Trophoblast cell (in vitro differentiated cells and primary cell): Measurements from ENCODE around the gene CIAO2B.

Experiments used
- DNase-seq, 2 donors: peaks; one replicate each; pipeline ENCODE4 v3.0.0-alpha.2; 2016
- H2AFZ ChIP-seq: 2 replicates; pipeline ENCODE4 v1.6.1; 2013; ENCODE audit warnings: low read length, moderate library complexity, mild to moderate bottlenecking; ENCODE audit not compliant: insufficient read depth, poor library complexity
- H2AK5ac ChIP-seq: 2 replicates; pipeline ENCODE4 v1.6.1; 2013; ENCODE audit warnings: mild to moderate bottlenecking, low read length
- H2BK120ac ChIP-seq: 2 replicates; pipeline ENCODE4 v1.6.1; 2013; ENCODE audit warnings: low read length, mild to moderate bottlenecking, moderate library complexity; ENCODE audit not compliant: insufficient read depth, poor library complexity
- H2BK12ac ChIP-seq: 2 replicates; pipeline ENCODE4 v1.6.1; 2013; ENCODE audit warnings: mild to moderate bottlenecking, low read length, moderate library complexity
- H2BK5ac ChIP-seq: 2 replicates; pipeline ENCODE4 v1.6.1; 2013; ENCODE audit warnings: low read length, low read depth, moderate library complexity, mild to moderate bottlenecking; ENCODE audit not compliant: poor library complexity
- H3K14ac ChIP-seq: 2 replicates; pipeline ENCODE4 v1.6.1; 2013; ENCODE audit warnings: mild to moderate bottlenecking, low read length
- H3K18ac ChIP-seq: 2 replicates; pipeline ENCODE4 v1.6.1; 2013; ENCODE audit warnings: mild to moderate bottlenecking, low read length
- H3K23ac ChIP-seq: 2 replicates; pipeline ENCODE4 v1.6.1; 2013; ENCODE audit warnings: low read length
- H3K27ac ChIP-seq: 2 replicates; pipeline ENCODE4 v1.5.1; 2013; ENCODE audit warnings: low read depth, mild to moderate bottlenecking, inconsistent platforms, low read length, moderate library complexity
- H3K27me3 ChIP-seq: 2 replicates; pipeline ENCODE4 v1.6.1; 2013; ENCODE audit warnings: inconsistent platforms, mild to moderate bottlenecking, low read length, moderate library complexity; ENCODE audit not compliant: insufficient read depth
- H3K36me3 ChIP-seq, 2 experiments: 1 replicate in 1 of 2; 2 replicates in 1 of 2; pipeline ENCODE4 v1.6.1; 2013; ENCODE audit warnings: low read length in 2 of 2, mild to moderate bottlenecking in 2 of 2, moderate library complexity in 1 of 2; ENCODE audit not compliant: insufficient read depth in 2 of 2, control insufficient read depth in 1 of 2
- H3K4ac ChIP-seq: 2 replicates; pipeline ENCODE4 v1.6.1; 2013; ENCODE audit warnings: low read depth, mild to moderate bottlenecking, low read length, moderate library complexity
- H3K4me1 ChIP-seq, 2 experiments: 1 replicate in 1 of 2; 2 replicates in 1 of 2; pipeline ENCODE4 v1.6.1; 2013; ENCODE audit warnings: low read length in 2 of 2, mild to moderate bottlenecking in 2 of 2, moderate library complexity in 1 of 2; ENCODE audit not compliant: insufficient read depth in 2 of 2, control insufficient read depth in 1 of 2
- H3K4me2 ChIP-seq: 2 replicates; pipeline ENCODE4 v1.6.1; 2013; ENCODE audit warnings: inconsistent platforms, mild to moderate bottlenecking, low read length, moderate library complexity
- H3K4me3 ChIP-seq: 2 replicates; pipeline ENCODE4 v1.5.1; 2013; ENCODE audit warnings: mild to moderate bottlenecking, low read depth, low read length, inconsistent platforms
- H3K79me1 ChIP-seq: one replicate; pipeline ENCODE4 v1.6.1; 2013; ENCODE audit warnings: low read length
- H3K79me2 ChIP-seq: 2 replicates; pipeline ENCODE4 v1.6.1; 2013; ENCODE audit warnings: low read length, mild to moderate bottlenecking; ENCODE audit not compliant: control insufficient read depth, insufficient read depth, poor library complexity
- H3K9ac ChIP-seq: 2 replicates; pipeline ENCODE4 v1.6.1; 2013; ENCODE audit warnings: mild to moderate bottlenecking, low read length
- H3K9me3 ChIP-seq: 2 replicates; pipeline ENCODE4 v1.6.1; 2013; ENCODE audit warnings: low read depth, mild to moderate bottlenecking, control low read depth, inconsistent platforms, low read length; ENCODE audit not compliant: insufficient read depth
- H4K12ac ChIP-seq: 2 replicates; pipeline ENCODE4 v1.6.1; 2013; ENCODE audit warnings: low read depth, mild to moderate bottlenecking, low read length, moderate library complexity
- H4K8ac ChIP-seq: 2 replicates; pipeline ENCODE4 v1.6.1; 2013; ENCODE audit warnings: low read depth, mild to moderate bottlenecking, low read length, moderate library complexity
- H4K91ac ChIP-seq: one replicate; pipeline ENCODE4 v1.6.1; 2013; ENCODE audit warnings: low read depth, mild to moderate bottlenecking, low read length, moderate library complexity
- WGBS: extraction: QIAGEN DNeasy Blood & Tissue Kit; methylation state at CpG from one replicate; pipeline ENCODE4 v1.1.7; 2013; ENCODE audit warnings: missing lambda C conversion rate; ENCODE audit not compliant: insufficient read length, insufficient coverage; ENCODE audit errors: extremely low coverage; 5-methylcytosine and 5-hydroxymethylcytosine counted together

Gene CIAO2B

DNA sequence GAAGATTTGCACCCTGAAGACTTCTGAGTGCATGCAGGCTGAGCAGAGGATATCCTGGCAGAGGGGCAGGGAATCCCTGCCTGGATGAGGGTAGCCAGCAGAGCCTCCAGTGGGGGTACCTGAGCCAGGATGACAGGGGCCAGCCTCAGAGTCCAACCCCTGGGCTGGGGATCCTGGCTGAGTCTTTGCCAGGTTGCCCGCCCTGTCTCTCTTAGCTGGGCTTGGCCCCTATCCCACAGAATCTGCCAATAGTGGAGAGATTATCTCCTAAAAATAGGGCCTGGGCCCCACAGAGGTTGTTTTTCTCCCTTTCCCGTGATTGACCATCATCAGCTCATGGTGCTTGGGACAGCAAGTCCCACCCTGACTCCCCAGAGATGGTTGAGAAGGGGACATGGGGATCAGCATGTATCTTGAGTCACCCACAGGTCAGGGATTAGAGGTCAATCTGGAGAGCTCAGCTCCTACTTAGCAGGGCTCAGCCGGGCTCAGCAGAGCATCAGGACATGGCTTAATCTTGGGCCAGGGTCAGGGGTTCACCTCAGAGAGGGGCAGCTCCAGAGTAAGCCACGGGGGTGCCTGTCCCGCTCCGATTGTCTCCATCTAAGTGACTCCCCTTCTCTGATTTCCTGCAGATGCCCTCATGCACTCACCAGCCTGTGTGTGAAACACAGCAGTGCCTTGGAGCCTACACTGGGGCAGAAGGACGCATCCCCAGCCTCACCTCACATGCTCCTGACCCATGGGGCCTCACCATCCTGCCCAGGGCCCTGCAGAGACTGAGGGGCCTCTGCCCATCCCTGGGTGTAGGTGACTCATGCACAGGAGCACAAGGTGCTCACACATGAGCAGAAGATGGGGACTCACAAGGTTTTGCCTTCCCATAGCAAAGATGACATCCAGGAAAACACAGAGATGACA lies 27.0 kb downstream of the CIAO2B start:
- DNase-seq = no peak
- no peak overlapping the region for H4K91ac ChIP-seq
- H4K8ac ChIP-seq = no peak overlapping the region
- H2BK120ac ChIP-seq = no peak overlapping the region
- no CpG with 5 or more reads among the region's 7 CpGs for WGBS
- no peak overlapping the region for H3K18ac ChIP-seq
- no peaks in the 10 kb centered on the region for H3K4me1 ChIP-seq
- H3K4me2 ChIP-seq = no peak overlapping the region
- no peaks in the 10 kb centered on the region for H3K79me1 ChIP-seq
- H2AFZ ChIP-seq = no peak overlapping the region
- H3K9me3 ChIP-seq = peaks cover 2% of the 10 kb centered on the region
- no peak overlapping the region for H4K12ac ChIP-seq
- no peaks in the 10 kb centered on the region for H3K36me3 ChIP-seq
- no peaks in the 10 kb centered on the region for H3K27me3 ChIP-seq
- H3K23ac ChIP-seq = no peak overlapping the region
- no peak overlapping the region for H3K4ac ChIP-seq
- H3K14ac ChIP-seq = no peak overlapping the region
- no peak overlapping the region for H2BK12ac ChIP-seq
- no peak overlapping the region for H3K4me3 ChIP-seq
- no peak overlapping the region for H3K27ac ChIP-seq
- no peak overlapping the region for H3K9ac ChIP-seq
- H3K79me2 ChIP-seq = no peaks in the 10 kb centered on the region
- no peak overlapping the region for H2AK5ac ChIP-seq
- H2BK5ac ChIP-seq = no peak overlapping the region

DNA sequence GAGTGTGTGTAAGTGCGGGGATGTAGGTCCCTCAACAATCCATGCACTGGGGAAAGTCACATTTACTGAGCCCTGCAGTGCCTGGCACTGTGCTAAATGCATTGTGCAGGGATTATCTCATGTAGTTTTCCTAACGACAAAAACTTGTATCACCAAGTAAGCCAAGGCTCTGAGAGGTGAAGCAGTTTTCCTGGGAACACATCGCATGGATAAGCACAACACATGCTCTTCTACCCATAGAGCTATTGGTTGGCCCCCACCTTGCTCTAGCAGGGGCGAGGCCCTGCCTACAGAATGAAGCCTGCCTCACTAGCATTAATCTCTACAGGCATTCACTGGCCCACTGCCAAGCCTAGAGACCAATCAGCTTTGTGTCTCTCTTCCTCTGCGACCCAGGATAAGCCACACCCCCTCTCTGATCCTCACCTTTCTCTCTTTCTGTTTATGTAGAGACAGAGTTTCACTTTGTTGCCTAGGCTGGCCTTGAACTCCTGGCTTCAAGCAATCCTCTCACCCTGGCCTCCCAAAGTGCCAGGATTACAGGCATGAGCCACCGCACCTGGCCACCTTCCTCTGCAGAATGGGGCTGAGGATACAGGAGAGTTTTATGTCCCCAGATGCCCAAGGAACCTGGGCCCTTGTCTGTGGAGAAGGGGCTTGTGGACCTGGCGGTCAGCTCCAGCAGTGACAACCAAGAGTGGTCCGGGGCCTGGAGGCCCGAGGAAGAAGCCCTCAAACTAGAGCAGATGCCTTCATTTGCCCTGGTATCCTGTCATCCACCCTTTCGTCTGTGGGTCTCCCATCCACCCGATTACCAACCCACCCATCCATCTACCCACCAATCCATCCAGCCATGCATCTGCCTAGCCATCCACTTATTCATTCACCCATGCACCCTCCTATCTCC lies 28.3 kb downstream of the CIAO2B start:
- H3K4me3 ChIP-seq = no peak overlapping the region
- H2BK12ac ChIP-seq = no peak overlapping the region
- H2BK120ac ChIP-seq = no peak overlapping the region
- H4K8ac ChIP-seq = no peak overlapping the region
- no peak overlapping the region for H3K23ac ChIP-seq
- H4K12ac ChIP-seq = no peak overlapping the region
- WGBS = no CpG with 5 or more reads among the region's 11 CpGs
- H3K4me1 ChIP-seq = no peaks in the 10 kb centered on the region
- H2AK5ac ChIP-seq = no peak overlapping the region
- peaks cover 2% of the 10 kb centered on the region for H3K9me3 ChIP-seq
- no peak overlapping the region for H3K4me2 ChIP-seq
- H2BK5ac ChIP-seq = no peak overlapping the region
- H3K4ac ChIP-seq = no peak overlapping the region
- no peaks in the 10 kb centered on the region for H3K27me3 ChIP-seq
- no peak overlapping the region for H4K91ac ChIP-seq
- no peak overlapping the region for H3K14ac ChIP-seq
- no peak overlapping the region for H3K18ac ChIP-seq
- no peak overlapping the region for H3K9ac ChIP-seq
- no peak for DNase-seq
- no peaks in the 10 kb centered on the region for H3K36me3 ChIP-seq
- H3K79me2 ChIP-seq = no peaks in the 10 kb centered on the region
- H2AFZ ChIP-seq = no peak overlapping the region
- no peak overlapping the region for H3K27ac ChIP-seq
- H3K79me1 ChIP-seq = no peaks in the 10 kb centered on the region

DNA sequence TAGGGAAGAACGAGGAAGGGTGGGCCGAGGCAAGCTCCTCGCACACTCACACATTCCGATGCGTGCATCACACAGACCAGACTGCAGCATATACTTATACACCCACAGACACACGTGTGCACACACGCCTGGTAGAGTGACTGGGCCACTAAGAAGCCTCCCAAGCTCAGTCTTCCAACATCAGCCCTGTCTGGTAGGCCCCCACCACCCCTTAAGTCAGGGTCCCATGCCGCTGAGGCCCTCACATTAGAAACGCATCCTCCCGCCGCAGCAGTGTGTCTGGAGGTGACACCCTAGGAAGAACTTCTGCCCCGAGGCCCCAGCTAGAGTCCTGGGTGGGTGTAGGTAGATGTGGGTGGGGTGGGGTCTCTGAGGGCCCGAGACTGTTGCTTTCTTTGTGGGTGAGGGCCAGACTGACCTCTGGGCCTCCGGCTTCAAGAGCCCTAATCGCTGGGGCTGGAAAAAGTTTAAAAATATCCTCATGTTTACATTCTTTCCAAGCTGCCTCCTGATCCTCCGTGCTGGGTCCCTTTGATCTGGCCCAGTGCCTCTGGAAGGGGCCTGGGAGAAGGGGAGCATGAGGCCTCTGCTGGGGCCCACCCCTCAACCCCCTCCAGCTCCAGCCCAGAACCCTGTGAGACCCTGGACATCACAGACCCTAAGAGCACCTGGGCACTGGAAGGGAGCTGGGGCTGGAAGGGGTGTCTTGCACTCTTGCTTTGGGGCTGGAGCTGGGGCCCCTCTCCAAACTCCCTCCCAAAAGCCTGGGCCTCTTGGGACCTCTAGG lies 29.2 kb downstream of the CIAO2B start:
- Histone ChIP-seq H3K9ac (no peak overlapping the region), H2BK5ac (no peak overlapping the region), H4K8ac (no peak overlapping the region), H4K12ac (no peak overlapping the region), H3K79me2 (no peaks in the 10 kb centered on the region), H3K36me3 (no peaks in the 10 kb centered on the region), H3K4me2 (no peak overlapping the region), H2AK5ac (no peak overlapping the region), H4K91ac (no peak overlapping the region), H2BK12ac (no peak overlapping the region), H3K18ac (no peak overlapping the region), H3K23ac (no peak overlapping the region), H2AFZ (no peak overlapping the region), H3K9me3 (peaks cover 2% of the 10 kb centered on the region), H3K27me3 (no peaks in the 10 kb centered on the region), H3K4ac (no peak overlapping the region), H2BK120ac (no peak overlapping the region), H3K27ac (no peak overlapping the region), H3K79me1 (no peaks in the 10 kb centered on the region), H3K4me1 (peaks cover 3 to 4% of the 10 kb centered on the region in 2 experiments), H3K14ac (no peak overlapping the region), H3K4me3 (no peak overlapping the region)
- DNase-seq = no peak
- no CpG with 5 or more reads among the region's 16 CpGs for WGBS

DNA sequence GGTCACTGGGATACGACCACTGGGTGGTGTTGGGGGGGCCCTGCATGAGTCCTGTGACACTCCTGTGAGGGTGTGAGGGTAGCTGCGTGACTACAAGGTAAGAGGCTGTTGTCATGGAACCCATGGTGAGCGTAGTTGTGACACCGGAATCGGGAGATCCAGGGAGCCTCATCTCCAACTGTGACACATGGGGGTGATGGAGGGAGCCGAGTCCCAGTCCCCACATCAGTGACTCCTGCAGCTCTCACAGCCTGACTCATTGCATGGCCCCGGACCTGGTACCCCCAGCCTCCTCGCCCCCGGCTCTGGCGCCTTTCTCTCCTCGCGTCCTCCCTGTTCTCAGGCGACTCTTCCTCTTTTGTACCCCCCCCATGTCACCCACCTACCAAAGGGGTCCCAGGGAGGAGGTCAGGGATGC lies 29.8 kb downstream of the CIAO2B start:
- no peak overlapping the region for H3K23ac ChIP-seq
- H3K4ac ChIP-seq = no peak overlapping the region
- no peak overlapping the region for H3K9ac ChIP-seq
- no peaks in the 10 kb centered on the region for H3K79me2 ChIP-seq
- H2AK5ac ChIP-seq = no peak overlapping the region
- no peak overlapping the region for H2BK120ac ChIP-seq
- no peaks in the 10 kb centered on the region for H3K27me3 ChIP-seq
- H3K36me3 ChIP-seq = no peaks in the 10 kb centered on the region
- no peak overlapping the region for H3K4me3 ChIP-seq
- H3K4me2 ChIP-seq = no peak overlapping the region
- no peak overlapping the region for H3K27ac ChIP-seq
- no peak overlapping the region for H4K8ac ChIP-seq
- H3K18ac ChIP-seq = no peak overlapping the region
- H4K91ac ChIP-seq = no peak overlapping the region
- no peak for DNase-seq
- H3K79me1 ChIP-seq = no peaks in the 10 kb centered on the region
- no peak overlapping the region for H2AFZ ChIP-seq
- H3K9me3 ChIP-seq = peaks cover 2% of the 10 kb centered on the region
- H3K4me1 ChIP-seq = peaks cover 5 to 7% of the 10 kb centered on the region in 2 experiments
- no peak overlapping the region for H2BK12ac ChIP-seq
- no peak overlapping the region for H3K14ac ChIP-seq
- no CpG with 5 or more reads among the region's 13 CpGs for WGBS
- H2BK5ac ChIP-seq = no peak overlapping the region
- no peak overlapping the region for H4K12ac ChIP-seq
